HG03060 (cell line): ENCODE data around the gene DNAJB5.
"Not testable (repeated sequence)": the region's sequence is repeated elsewhere in the genome, so short reads cannot be mapped to it uniquely, and the experiment has no call there.

ENCODE experiments used
- ATAC-seq: cut with Tn5 transposase; IDR thresholded peaks from one replicate; pipeline ENCODE4 v1.9.1; 2021; ENCODE audit warnings: low read depth, moderate number of reproducible peaks; ENCODE audit not compliant: unreplicated experiment

DNAJB5 gene

DNA sequence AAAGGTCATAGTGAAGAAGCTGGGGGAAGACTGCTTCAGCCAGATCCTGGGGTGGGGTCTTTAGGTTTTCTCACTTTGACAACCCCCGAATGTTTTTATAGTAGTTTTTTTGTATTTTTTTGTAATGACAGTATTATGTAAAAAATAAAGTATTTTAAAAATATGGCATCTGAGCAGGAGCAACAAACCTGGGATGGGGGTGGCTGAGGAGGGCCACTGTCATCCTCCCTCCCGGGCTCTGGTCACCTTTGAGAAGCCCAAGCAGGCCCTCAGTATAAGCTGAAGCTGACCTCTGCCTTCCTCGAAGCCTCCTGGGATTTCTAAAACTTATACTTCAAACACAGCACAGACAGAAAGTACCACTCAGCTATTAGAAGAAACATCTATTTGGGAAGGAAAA, 8.7 kb downstream of the DNAJB5 start:
- ATAC-seq = no peak

DNA sequence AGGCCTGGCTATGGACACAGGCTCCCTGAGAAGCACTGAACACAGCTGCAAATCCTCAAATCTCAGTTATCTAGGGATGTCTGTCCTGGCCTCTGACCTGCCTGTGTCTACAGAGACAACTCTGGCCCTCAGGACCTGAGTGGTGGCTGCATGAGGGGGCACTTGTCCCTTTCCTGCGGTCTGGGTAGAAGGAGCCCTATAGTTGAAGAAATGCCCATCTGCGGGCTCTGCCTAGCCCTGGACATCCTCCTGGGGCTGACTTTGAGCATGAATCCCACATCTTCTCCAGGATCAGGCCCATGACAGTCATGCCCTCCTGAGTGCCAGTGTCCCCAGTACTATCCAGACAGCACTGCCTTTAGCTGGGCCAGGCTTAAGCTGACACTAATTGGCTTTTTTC, 10.0 kb downstream of the DNAJB5 start:
- no peak for ATAC-seq

DNA sequence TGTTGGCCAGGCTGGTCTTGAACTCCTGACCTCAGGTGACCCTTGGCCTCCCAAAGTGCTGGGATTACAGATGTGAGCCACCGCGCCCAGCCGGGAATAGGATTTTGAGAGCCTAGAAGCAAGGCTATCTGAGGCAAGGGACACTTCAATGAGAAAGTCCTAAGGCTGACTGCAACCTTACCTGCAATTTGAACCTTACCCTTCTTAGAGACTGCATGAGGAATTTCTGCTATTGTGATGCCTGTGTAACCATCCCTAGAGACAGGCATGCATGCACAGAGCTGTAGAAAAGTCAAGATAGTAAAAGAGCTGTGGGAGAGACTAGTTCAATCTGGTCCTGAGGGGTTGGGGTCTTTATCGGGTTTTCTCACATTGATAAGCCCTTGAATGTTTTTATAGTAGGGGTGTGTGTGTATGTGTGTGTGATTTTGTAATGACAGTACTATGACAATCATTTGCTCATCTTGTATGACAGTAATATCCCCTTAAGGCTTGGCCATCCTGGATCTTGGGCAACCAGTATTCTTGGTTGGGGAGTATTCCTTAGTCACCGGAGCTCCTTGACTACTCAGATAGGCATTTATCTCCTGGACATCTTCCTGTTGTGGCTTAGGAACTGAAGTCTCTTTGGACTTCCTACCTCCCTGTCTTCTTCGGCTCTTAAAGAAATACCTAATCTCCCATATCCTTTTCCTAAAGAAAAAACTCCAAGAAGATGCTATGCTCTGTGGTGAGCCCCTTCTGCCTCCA, 11.2 kb downstream of the DNAJB5 start:
- no peak for ATAC-seq

DNA sequence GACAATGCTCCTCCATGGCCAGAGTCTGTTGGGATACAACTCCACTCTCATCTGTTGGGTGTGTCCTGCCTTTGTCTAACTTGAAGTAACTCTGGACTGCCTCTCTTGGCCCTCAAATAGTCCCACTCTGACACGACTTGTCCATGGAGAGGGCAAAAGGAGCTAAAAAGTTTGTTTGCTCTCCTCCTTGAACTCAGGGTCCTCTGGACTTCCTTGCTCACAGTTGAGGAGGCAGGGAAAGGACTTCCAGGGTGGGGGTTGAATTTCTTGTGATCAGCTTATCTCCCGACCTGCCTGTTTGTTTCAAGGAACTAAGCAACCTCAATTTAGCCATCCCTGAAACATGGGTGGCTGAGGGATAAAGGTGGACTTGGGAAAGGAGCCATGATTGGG, 11.7 kb downstream of the DNAJB5 start:
- ATAC-seq = no peak

DNA sequence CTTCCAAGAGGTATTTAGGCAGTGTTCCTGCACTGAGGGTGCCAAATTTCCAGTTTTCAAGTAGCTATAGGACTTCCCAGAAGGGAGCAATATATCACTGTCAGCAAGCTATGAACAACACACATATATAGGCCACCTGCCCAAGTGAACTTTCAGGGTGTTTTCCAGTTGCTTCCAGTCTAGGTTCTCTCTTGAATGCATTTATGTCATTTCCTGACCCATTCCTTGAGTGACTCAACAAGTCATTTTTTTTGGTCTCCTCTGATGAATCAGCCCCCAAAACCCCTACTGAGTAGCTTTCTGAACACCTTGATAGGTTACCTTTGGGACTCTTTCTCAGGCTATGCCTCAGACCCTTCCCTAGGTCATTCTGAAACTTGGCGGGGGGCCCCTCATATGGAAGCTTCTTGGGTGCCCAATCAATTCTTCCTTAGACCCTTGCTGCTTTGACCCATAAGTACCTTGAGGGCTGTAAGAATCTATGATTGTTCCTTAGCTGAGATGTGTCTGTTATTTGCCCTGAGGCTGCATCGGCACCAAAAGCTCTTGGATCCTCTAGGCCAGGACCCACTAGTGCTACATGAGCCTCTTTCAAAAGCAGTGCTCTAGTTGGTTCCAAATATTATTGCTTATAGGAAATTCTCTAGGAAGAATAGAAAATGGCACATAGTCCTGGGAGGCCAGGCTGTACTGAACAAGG, 12.4 kb downstream of the DNAJB5 start:
- ATAC-seq = no peak

DNA sequence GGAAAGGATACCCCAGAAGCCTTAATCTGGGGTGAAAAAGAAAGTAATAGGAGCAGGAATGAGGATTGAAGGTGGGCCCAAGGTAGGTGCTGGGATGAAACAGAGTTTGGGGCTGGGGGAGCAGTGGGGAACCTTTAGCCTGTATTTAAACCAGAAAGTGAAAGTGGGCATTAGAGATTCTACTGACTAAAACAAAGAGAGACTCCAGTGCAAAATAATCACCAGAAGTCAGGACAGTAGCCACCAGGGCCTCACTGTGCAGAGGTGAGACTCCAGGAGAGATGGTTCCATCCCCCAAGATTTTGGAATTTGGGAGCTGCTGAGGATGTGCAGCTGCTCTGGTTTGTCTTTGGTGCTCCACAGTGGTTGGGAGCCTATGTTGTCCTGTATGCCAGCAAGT, 13.1 kb downstream of the DNAJB5 start:
- no peak for ATAC-seq

DNA sequence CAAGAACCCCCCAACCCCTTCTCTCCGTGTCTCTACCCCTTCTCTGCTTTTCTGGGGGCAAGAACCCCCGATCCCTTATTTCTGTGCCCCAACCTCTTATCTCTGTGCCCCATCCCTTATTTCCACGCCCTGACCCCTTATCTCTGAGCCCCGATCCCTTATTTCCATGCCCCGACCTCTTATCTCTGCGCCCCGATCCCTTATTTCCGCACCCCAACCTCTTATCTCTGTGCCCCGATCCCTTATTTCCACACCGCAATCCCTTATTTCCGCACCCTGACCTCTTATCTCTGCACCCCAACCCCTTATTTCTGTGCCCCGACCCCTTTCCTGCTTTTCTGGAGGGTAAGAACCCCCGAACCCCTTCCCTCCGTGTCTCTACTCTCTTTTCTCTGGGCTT, 14.8 kb downstream of the DNAJB5 start:
- ATAC-seq = not testable (repeated sequence)

DNA sequence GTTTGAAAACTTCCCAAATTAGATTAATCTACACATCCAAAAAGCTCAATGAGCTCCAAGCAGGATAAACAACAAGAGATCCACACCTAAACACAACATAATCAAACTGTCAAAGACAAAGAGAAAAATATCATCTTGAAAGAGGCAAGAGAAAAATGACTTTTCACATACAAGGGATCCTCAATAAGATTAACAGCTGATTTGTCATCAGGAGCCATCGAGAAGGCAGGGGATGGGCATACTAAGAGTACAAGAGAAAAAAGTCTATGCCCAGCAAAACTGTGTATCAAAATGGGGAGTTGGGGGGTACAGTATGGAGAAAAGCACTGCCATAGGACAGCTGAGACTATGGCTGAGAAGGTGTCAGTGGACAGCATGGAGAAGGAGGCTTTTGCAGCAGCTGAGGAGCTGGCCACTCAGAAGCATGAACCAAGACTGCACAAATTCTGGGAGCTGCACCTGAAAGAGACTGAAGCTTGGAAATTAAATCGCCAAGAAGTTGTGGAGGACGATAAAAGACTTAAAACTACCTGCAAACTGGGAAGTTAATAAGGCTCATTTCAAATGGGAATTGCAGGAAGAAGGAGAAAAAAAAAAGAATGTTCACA, 20.9 kb downstream of the DNAJB5 start:
- no peak for ATAC-seq

DNA sequence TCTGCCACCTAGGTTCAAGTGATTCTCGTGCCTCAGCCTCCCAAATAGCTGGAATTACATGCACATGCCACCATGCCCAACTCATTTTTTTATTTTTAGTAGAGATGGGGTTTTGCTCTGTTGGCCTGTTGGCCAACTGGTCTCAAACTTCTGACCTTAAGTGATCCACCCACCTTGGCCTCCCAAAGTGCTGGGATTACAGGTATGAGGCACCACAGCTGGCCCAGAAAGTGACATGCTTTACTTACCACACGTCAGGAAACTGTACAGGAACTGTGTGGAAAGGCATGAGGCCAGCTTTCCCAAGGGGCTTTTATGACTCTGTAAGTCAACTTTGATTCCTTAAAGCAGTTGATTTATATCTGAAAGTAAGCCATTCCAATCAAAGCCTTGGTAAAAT, 25.0 kb downstream of the DNAJB5 start:
- no peak for ATAC-seq

DNA sequence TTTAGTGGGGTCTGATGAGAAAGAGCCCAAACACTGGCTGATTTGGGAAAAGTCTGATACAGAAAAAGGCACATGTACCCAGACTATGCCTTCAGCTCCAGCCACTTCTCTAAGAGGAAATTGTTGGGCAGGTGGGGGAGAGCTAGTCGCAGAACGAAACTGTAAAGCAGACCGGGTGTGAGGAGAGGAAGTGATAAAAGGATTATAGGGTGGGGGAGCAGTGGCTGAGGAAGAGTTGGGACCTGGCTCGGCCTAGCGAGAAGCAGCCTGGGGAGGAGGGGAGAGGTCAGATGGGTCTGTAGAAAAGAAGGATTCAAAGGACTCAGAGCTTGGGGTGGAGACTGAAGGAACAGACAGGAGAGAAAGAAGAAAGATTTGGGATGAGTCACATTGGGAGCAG, 33.9 kb downstream of the DNAJB5 start:
- not testable (repeated sequence) for ATAC-seq

DNA sequence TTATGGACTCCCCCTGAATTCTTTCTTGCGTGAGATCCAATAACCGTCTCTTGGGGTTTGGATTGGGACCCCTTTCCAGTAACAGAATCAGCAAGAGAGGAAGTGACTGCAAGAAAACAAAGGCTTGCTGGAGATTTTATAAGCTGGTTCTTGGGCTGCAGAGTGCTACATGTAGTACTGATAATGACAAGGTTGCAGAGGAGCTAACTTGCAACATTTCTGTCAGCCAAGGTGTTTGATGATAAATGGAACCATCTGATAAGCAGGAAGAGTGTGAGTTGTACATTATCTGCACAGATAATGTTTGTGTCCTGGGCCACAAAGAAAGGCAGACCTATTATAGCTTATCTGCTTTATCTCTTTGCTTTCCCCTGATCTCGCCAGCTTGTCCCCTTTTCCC, 37.1 kb downstream of the DNAJB5 start:
- no peak for ATAC-seq

DNA sequence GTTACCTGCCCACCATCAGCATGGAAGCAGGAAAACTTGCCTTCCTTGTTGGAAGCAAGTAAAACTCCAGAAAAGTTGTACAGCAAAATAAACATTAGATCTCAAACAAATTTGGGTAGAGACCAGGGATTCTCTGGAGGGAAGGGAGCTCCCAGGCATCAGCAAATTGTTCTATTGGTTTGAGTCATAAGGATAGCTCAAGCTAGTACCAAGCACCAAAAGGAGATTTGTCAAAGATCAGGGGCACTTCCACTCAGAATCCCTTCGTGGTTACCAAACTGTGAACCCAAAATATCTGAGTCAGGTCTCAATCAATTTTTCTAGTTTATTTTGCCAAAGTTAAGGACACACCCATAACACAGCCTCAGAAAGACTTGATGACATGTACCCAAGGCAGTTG, 37.8 kb downstream of the DNAJB5 start:
- no peak for ATAC-seq

DNA sequence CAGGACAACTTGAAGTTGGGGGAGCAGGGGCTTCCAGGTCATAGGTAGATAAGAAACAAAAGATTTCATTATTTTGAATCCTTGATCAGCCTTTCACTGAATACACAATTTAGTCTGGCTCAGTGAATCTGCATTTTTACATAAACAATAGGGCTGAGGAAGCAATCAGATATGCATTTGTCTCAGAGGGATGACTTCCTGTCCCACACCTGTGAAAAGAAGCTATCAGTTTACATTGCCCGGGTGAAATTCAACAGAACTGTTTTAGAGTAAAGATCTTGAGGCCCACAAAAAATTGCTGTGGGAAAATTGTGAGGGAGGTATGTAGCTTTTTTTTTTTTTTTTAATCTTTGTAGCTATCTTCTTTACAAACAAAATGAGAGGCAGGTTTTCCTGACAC, 38.3 kb downstream of the DNAJB5 start:
- ATAC-seq = no peak

DNA sequence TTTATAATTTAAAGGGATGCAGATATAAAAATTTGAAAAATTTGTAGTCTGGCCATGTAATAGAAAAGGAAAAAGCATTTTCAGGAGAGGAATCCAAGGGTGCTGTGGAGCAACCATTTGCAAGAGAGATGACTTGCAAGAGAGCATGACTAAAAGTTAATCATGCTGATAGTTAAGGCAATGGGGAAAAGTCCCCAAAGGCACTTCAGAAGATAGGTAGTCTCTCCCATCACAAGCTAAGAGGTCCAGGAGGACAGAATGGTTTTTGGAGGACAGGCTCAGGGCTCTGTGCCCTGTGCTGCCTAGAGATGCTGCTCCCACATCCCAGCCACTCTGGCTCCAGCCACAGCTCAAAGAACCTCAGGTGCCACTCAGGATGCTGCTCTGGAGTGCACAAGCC, 38.8 kb downstream of the DNAJB5 start:
- no peak for ATAC-seq

DNA sequence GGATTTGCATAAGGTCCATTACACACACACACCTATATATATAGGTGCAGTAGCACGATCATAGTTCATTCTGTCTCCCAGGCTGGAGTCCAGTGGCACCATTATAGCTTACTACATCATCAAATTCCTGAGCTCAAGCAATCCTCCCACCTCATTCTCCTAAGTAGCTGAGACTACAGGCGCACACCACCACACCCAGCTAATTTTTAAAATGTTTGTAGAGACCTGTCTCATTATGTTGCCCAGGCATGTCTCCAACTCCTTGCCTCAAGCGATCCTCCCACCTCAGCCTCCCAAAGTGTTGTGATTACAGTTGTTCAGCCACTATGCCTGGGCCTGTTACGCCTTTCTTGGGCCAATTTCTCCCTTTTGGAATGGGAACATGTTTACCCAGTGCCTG, 39.7 kb downstream of the DNAJB5 start:
- ATAC-seq = no peak

DNA sequence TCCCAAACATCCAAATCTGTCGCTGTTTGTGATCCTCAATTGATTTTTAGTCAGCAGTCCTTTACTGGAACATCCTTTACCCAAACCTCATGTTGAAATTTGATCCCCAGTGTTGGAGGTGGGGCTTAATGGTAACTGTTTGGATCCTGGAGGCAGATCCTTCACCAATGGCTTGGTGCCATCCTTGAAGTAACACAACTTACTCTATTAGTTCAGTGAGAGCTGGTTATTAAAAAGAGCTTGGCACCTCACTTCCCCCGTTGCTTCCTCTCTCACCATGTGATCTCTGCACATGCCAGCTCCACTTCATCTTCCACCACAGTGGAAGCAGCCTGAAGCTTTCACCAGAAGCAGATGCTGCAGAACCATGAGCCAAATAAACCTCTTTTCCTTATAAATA, 40.3 kb downstream of the DNAJB5 start:
- ATAC-seq = no peak

DNA sequence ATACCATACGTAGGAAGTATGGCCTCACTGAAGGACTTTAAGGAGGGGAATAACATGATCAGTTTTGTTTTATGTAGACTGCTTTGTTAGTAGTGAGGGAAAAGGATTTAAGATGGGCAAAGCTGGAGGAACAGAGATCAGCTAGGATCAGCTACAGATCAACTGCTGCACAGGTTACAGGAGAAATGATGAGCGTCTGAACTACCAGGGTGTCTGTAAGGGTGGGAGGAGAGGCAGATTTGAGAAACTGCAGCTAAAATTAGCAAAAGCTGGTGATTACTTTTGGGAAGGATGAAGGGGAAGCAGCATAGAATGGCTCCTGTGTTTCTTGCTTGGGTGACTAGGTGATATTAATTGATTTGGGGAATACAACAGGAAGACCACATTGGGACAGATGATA, 43.6 kb downstream of the DNAJB5 start:
- no peak for ATAC-seq

DNA sequence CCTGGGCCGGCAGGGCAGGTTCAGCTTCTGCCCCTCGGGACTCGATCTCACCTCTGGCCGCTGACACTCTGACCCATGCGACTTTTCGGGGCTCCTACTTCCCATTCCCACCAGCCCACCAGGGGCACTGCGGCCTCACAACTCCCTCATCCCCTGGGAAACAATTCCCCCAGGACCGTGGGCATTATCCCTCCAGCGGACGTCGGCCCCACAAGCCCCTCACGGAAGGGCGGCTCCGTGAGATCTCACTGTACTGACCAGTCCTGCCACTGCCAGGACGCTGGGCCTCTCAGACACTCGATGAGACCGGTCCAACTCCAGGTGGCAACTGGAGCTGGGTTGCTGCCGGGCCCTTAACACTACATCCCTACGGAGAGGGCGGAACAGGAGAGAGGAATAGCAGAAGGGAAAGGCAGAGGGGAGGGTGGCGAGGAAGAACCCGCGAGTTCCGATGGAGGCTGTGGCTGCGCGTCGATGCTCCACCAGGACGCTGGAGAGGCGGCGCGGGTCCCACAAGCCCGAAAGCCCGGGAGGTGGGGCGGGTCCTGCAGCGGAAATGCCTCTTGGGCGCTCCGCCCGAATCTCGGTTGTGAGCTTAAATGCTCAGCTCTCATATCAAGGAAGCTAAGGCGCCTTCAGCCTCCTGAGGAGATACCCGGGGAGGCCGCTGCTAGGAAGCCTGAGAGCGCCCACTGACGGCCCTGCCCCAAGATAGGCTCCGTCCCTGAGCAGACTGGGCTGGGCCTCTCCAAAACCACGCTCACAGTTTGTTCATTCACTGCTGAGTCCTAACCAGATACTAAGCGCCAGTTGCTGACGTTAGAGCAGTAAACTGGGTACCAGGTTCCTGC, 46.5 kb downstream of the DNAJB5 start:
- ATAC-seq = no peak

DNA sequence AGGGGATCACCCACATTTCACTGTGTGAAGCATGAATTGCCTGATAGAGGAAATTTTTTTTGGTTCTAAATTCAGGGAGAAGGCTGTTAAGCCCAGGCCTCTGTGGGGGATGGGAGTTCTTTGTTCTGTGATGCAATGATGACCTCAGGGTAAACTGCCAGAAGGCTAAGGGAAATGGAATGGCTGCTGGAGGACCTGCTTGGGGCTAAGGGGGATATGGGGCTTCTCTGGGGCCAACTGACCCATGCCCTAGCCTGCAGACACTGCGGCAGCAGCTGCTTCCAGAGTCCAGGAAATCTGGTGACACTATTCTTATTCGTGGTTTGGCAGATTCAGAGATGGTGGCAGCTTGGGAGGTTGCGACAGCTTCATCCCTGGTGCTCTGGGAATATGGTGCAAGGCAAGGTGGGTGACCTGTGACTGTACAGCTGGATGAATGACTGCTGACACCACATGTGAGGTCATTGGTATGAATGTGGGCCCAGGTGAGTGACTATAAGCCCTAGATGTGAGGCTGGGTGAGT, 52.6 kb downstream of the DNAJB5 start:
- no peak for ATAC-seq

DNA sequence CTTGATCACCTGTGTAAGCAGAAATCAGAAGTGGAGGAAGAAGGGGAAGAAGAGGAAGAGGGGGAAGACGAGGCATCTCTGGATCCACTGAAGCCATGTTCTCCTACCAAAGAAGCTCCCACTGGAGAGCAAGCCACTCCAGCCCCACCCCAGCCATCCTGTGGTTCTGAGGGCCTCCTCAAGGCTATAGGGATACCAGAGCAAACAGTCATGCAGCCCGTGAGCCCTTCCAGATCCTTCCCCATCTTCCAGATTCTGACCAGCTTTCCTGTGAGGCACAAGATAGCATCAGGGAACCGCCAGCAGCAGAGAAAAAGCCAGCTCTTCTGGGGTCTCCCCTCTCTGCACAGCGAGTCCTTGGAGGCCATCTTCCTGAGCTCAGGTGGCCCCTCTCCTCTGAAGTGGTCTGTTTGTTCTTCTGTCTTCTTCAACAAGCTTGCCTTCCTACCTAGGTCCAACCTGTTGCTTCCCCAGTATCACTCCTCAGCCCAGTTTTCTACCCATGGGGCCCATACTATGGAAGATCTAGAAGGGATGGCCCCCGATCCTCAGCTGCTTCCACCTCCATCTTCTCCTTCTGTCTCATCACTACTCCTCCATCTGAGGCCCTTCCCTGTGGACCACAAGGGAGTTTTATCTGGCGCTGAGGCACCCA, 53.5 kb downstream of the DNAJB5 start:
- no peak for ATAC-seq
